NCI-H128 (cell line): ENCODE measurements around the gene WDTC1.
"Not testable (repeated sequence)": the region's sequence is repeated elsewhere in the genome, so short reads cannot be mapped to it uniquely, and the experiment has no call there.

Experiments
- DNase-seq: peaks from one replicate; lab custom pipeline; 2025; ENCODE audit not compliant: unreplicated experiment; lab: John Stamatoyannopoulos, UW

Gene WDTC1

GRCh38 chr1:27243665-27244064, 9.2 kb downstream of the WDTC1 start:
- not testable (repeated sequence) for DNase-seq

- DNase-seq: no peak
These were observed 11.8 kb downstream of the WDTC1 start for GRCh38 chr1:27246194-27246593.

- DNase-seq: no peak
These were observed 19.2 kb downstream of the WDTC1 start for GRCh38 chr1:27253596-27253995.

GRCh38 chr1:27255136-27255535, 20.7 kb downstream of the WDTC1 start:
- DNase-seq: no peak

- no peak for DNase-seq
These were observed 22.7 kb downstream of the WDTC1 start for GRCh38 chr1:27257155-27257554.

GRCh38 chr1:27258598-27258997, 24.2 kb downstream of the WDTC1 start:
- no peak for DNase-seq

- no peak for DNase-seq
These were observed 32.7 kb downstream of the WDTC1 start for GRCh38 chr1:27267153-27267552.

- no peak for DNase-seq
These were observed 34.8 kb downstream of the WDTC1 start for GRCh38 chr1:27269276-27269675.

GRCh38 chr1:27274204-27274603, 39.8 kb downstream of the WDTC1 start:
- no peak for DNase-seq

GRCh38 chr1:27275696-27276095, 41.3 kb downstream of the WDTC1 start:
- no peak for DNase-seq

- DNase-seq: peak; percentile 64
These were observed 50.2 kb downstream of the WDTC1 start for GRCh38 chr1:27284425-27285273.

- DNase-seq: no peak
These were observed 50.8 kb downstream of the WDTC1 start for GRCh38 chr1:27285274-27285660.

- not testable (repeated sequence) for DNase-seq
These were observed 51.4 kb downstream of the WDTC1 start for GRCh38 chr1:27285821-27286220.

- not testable (repeated sequence) for DNase-seq
These were observed 54.7 kb downstream of the WDTC1 start for GRCh38 chr1:27289125-27289524.

- DNase-seq: no peak
These were observed 56.1 kb downstream of the WDTC1 start for GRCh38 chr1:27290581-27290980.

- no peak for DNase-seq
These were observed 57.7 kb downstream of the WDTC1 start for GRCh38 chr1:27292106-27292505.

- no peak for DNase-seq
These were observed 59.5 kb downstream of the WDTC1 start for GRCh38 chr1:27293915-27294314.

- DNase-seq: peak; percentile 20
These were observed 62.4 kb downstream of the WDTC1 start for GRCh38 chr1:27296773-27297291.

GRCh38 chr1:27297903-27298302, 63.5 kb downstream of the WDTC1 start:
- no peak for DNase-seq

GRCh38 chr1:27298632-27299384, 64.4 kb downstream of the WDTC1 start:
- DNase-seq: no peak

GRCh38 chr1:27299385-27300271, 65.2 kb downstream of the WDTC1 start:
- DNase-seq: no peak
